ENCODE measurements around the gene KCNH1. TPM values are rescaled to one million over a fixed set of nuclear protein-coding genes. Genes with fewer than 3 reads are reported as not detected.
"Not testable (repeated sequence)": the region's sequence is repeated elsewhere in the genome, so short reads cannot be mapped to it uniquely, and the experiment has no call there.

Gene KCNH1
- polyA plus RNA-seq, 10 donors: 0.25 to 0.82 (median 0.37) TPM

- DNase-seq: not testable (repeated sequence)
Measured at GRCh38 chr1:211011128-211011527, 122.8 kb downstream of the KCNH1 start.

GRCh38 chr1:211009944-211010343, 124.0 kb downstream of the KCNH1 start:
- no peak for DNase-seq

GRCh38 chr1:211007830-211008229, 126.1 kb downstream of the KCNH1 start:
- no peak for DNase-seq

- DNase-seq: not testable (repeated sequence)
Measured at GRCh38 chr1:210995931-210996330, 138.0 kb downstream of the KCNH1 start.

- no peak for DNase-seq
Measured at GRCh38 chr1:210992837-210993236, 141.1 kb downstream of the KCNH1 start.

- no peak for DNase-seq
Measured at GRCh38 chr1:210989905-210990304, 144.0 kb downstream of the KCNH1 start.

GRCh38 chr1:210981490-210981889, 152.5 kb downstream of the KCNH1 start:
- no peak for DNase-seq

- DNase-seq: no peak
Measured at GRCh38 chr1:210980082-210980481, 153.9 kb downstream of the KCNH1 start.

GRCh38 chr1:210978974-210979354, 155.0 kb downstream of the KCNH1 start:
- no peak for DNase-seq

GRCh38 chr1:210978316-210978973, 155.5 kb downstream of the KCNH1 start:
- no peak for DNase-seq

GRCh38 chr1:210951279-210951678, 182.7 kb downstream of the KCNH1 start:
- DNase-seq: no peak

GRCh38 chr1:210949940-210950546, 183.9 kb downstream of the KCNH1 start:
- DNase-seq: not testable (repeated sequence)

- DNase-seq: no peak
Measured at GRCh38 chr1:210949489-210949888, 184.5 kb downstream of the KCNH1 start.

- no peak for DNase-seq
Measured at GRCh38 chr1:210949039-210949438, 184.9 kb downstream of the KCNH1 start.

GRCh38 chr1:210944252-210944651, 189.7 kb downstream of the KCNH1 start:
- DNase-seq: peak; percentile 2 to 46 (median 3)

- DNase-seq: no peak
Measured at GRCh38 chr1:210942513-210942912, 191.4 kb downstream of the KCNH1 start.

GRCh38 chr1:210940081-210940617, 193.8 kb downstream of the KCNH1 start:
- DNase-seq: no peak

- DNase-seq: no peak
Measured at GRCh38 chr1:210938416-210938925, 195.5 kb downstream of the KCNH1 start.

- no peak for DNase-seq
Measured at GRCh38 chr1:210937846-210938245, 196.1 kb downstream of the KCNH1 start.

- DNase-seq: no peak
Measured at GRCh38 chr1:210935905-210936304, 198.0 kb downstream of the KCNH1 start.

- DNase-seq: no peak
Measured at GRCh38 chr1:210932104-210932503, 201.8 kb downstream of the KCNH1 start.

GRCh38 chr1:210922666-210923065, 211.3 kb downstream of the KCNH1 start:
- DNase-seq: no peak

Data from muscle of back (tissue), 11 donors.